GM21381 (cell line): Measurements from ENCODE around the gene ARPC2.
A peak's percentile ranks its signal among the peaks of the same experiment; 100 is the strongest.
"Not testable (repeated sequence)": the region's sequence is repeated elsewhere in the genome, so short reads cannot be mapped to it uniquely, and the experiment has no call there.

ENCODE experiments used
- ATAC-seq: cut with Tn5 transposase; IDR thresholded peaks from one replicate; pipeline ENCODE4 v1.9.1; 2021; ENCODE audit warnings: mild to moderate bottlenecking, moderate library complexity; ENCODE audit not compliant: unreplicated experiment

Gene ARPC2

GRCh38 chr2:218216674-218217359 is at the start of gene ARPC2:
ARPC2 (plus strand) TSS chr2:218217189; CDS start chr2:218217471, 282 bp downstream.
- peak; percentile 71 for ATAC-seq

- no peak for ATAC-seq
Measured at GRCh38 chr2:218168016-218168415, 49.0 kb upstream of the ARPC2 start.

DNA sequence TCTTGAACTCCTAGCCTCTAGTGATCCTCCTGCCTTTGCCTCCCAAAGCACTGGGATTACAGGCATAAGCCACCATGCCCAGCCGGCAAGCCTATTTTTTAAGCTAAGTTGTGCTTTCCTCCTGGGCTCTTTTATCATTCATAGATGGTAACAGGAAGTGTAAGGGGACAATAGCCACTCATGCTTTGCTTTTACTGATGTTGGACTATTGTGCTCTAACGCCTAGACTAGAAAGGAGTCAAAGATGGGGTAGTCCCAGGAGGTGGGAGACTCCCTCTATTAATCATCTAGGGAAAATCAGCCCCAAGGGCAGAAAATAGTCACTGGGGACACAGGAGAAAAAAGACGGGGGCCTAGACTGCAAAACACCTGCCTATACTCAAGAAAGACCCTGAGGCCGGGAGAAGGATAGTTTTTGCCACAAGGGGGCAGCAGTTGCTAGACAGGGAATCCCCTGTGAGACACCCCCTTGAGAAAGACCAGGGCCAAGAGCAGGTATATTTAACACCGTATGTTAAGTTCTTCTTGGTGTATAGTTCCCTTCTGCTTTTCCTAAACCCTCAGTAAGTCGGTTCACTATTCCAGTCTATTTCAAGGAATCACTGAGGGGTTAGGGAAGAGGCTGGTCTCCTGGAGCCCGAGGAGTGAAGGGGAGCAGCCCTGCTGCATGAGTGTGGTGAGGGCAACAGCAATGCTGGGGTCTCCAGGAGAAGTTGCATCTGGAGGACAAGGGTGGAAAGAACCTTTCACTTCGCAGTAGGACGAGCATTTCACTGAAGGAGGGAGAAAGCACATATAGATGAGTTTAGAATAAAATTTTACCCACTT is 48.1 kb upstream of the ARPC2 start:
- no peak for ATAC-seq

- no peak for ATAC-seq
Measured at GRCh38 chr2:218169757-218170546, 47.0 kb upstream of the ARPC2 start.

DNA sequence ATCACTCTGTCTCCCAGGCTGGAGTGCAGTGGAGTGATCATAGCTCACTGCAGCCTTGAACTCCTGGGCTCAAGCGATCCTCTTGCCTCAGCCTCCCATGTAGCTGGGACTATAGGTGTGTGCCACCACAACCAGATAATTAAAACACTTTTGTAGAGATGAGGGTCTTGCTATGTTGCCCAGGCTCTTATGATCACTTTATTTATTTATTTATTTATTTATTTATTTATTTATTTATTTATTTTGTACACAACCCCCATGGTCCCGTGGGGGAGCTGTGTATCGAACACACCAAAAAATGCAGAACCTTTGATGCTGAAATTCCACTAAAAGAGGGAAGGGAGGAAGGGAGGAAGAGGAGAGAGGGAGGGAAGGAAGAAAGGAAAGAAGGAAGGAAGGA is 45.2 kb upstream of the ARPC2 start:
- ATAC-seq = not testable (repeated sequence)

DNA sequence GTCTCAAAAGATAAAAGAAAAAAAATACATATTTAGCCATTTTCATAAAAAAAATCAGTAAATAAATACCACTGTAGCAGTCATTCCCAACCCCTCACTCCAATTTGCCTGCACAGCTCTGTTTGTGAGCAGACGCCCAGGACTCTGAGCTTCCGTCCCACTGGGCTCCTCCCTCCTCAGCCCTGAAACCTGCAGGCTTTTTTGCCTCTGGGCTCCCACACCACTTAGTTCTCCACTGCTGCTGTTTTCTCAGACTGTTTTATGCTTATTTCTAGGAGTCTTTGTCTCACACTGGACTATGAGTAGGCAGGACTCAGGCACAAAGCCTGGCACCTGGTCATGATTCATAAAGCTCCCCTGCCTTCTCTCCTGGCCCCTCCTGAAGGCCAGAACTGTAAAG is 44.1 kb upstream of the ARPC2 start:
- ATAC-seq = no peak

GRCh38 chr2:218179782-218180181 is 37.2 kb upstream of the ARPC2 start:
- ATAC-seq = no peak

- ATAC-seq = no peak
Measured at GRCh38 chr2:218180467-218181114, 36.4 kb upstream of the ARPC2 start.

- ATAC-seq = no peak
Measured at GRCh38 chr2:218184331-218184730, 32.7 kb upstream of the ARPC2 start.

DNA sequence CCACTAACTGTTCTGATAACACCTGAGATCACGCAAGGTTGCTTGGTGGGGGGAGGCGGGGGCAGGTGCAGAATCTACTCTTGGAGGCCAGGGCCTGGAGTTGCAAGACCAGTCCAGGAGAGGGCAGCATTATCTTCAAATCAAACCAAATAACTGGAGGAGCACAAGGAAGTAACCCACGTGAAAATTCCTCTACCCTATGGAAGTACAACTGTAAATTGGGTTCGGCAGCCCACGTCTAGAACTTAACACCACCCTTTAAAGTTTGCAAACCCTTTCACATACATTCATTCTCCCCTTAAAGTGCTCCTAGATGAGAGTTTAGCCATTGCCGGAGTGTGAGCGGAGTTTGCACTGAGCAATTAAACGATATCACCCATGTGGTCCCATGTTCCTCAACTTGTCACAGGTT is 30.6 kb upstream of the ARPC2 start:
- ATAC-seq = peak; percentile 72

GRCh38 chr2:218186876-218187275 is 30.1 kb upstream of the ARPC2 start:
- ATAC-seq = no peak

GRCh38 chr2:218187296-218188015 is 29.5 kb upstream of the ARPC2 start:
- no peak for ATAC-seq

DNA sequence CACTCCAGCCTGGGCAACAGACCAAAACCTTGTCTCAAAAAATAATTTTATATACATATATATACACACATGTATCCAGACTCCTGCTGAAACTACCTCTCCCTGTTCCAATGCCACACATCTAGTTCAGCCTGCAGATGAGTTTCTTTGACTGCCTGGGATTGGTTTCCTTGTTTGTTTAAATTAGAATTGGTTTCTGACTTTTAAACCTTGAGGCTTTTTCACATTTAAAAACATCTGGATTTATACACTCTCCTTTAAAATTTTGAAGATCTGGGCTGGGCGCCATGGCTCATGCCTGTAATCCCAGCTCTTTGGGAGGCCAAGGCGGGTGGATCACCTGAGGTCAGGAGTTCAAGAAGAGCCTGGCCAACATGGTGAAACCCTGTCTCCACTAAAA is 28.5 kb upstream of the ARPC2 start:
- ATAC-seq = no peak

DNA sequence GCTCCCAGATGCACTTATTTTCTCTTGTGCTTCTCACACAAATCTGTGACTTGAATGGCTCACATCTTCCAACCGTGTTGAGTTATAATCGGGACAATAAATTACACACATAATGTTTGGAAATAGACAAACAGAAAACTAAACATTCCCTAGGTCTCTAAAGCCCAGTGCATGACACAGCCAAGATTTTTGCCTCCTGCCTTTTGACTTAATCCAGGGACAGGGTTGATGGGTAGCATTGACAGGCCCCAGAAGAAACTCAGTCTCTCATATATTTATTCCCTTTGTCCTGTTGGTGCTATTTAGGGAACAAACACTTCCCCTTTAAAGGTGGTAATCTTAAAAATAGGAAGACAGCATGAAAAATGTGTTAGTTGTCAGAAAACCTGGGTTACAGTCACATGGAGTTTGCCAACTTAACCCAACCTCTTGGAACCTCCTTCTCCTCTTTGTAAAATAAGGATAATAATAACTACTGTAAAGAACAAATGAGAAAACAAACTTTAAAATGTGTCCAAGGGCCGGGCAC is 24.0 kb upstream of the ARPC2 start:
- no peak for ATAC-seq

GRCh38 chr2:218193701-218194100 is 23.3 kb upstream of the ARPC2 start:
- ATAC-seq = no peak

- ATAC-seq = no peak
Measured at GRCh38 chr2:218194880-218195279, 22.1 kb upstream of the ARPC2 start.

GRCh38 chr2:218196974-218197373 is 20.0 kb upstream of the ARPC2 start:
- ATAC-seq = no peak

- ATAC-seq = no peak
Measured at GRCh38 chr2:218202266-218202665, 14.7 kb upstream of the ARPC2 start.

GRCh38 chr2:218209078-218209477 is 7.9 kb upstream of the ARPC2 start:
- ATAC-seq = no peak

- no peak for ATAC-seq
Measured at GRCh38 chr2:218214116-218214515, 2.9 kb upstream of the ARPC2 start.
